Measurements from ENCODE around the gene FAM221B.

FAM221B gene

DNA sequence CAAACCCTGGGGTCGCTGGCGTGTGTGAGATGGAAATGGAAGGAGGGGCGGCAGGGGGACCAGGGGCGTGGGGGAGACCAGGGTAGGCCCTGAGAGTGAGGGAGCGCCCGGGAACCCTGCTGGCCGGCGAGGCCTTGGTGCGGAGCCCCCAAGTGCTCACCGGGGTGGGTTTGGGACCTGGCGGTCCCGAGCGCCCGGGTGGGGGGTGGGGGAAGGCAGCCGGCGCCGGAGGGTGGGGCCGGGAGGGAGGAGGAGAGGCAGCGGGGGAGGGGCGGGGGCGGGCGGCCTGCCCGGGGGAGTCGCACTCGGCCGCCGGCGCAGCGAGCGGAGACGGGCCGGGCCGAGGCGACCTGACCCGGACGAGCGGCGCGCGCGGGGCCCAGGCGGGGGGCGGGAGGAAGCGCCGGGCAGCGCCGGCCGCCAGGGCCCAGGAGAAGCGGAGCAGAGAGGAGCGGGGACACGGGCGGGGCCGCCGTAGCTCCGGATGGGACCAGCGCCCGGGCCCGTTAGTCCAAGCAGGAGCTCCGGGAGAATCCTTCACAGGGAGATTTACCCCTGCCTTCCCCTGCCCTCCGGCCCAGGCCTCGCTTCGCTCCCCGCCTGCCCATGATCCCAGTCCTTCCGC lies 37.1 kb downstream of the FAM221B start, which contains the start of gene NPR2:
Gene NPR2 (plus strand): TSS at position 295 of the 625 bp plus-strand sequence. CDS start 818 bp downstream, outside the sequence.
- DNase-seq (ENCODE audit: low spot score): no peak

DNA sequence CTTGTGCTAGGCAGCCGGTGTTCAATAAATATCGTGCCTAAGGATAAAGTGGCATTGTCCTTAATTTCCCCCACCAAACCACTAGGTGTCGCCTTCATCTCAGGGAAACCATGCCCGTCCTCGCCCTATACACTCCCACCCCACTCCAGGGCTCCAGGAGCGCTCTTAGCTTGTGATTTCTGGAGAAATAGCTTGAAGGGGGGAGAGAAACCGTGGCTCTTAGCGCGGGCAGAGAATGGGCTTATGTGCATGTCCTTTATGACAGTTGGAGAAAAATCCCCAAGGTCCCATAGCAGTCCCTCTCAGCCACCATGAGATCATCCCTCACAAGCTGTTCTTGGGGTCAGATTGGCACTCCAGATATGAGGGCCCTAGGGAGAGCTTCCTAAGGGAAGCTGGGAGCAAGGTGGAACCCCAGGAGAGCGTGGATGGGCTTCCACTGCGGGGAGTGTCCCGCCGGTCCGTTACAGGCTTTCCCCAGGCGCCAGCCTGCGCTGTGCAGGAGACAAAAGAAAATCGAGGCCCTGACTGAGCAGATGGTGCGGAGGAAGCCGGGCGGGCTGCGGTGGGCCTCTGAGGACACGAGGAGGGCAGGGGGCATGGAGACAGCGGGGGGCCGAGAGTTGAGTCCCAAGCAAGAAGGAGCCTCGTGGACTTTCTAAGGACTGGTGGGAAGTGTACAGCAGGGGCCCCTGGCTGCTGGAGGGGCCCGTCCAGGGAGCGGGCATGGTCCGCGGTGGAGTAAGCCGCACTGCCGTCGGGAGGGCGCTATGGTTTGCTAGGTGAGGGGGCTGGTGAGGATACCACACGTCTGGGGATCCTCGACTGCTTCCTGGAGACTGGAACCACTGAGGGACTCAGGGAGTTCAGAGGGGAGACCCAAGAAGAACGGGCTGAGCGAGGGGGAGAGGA lies 37.9 kb downstream of the FAM221B start:
- peak; percentile 78 for DNase-seq (ENCODE audit: low spot score)

DNA sequence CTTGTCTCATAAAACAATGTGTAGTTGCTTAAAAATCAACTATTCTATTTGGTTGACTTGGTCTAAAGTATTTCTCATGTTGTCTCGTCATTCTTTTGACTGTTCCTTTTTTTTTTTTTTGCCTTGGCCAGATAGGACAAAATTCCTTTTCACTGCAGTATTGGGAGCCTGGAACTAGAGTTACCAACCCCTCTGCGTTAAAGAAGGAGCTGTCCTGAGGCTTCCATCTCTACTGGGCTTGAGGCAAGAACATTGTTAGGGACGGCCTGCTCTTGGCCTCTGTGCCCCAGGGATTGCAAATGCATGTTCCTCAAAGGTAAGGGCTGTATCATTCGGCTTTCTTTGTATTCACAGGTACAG lies 38.5 kb downstream of the FAM221B start:
- no peak for DNase-seq (ENCODE audit: low spot score)

DNA sequence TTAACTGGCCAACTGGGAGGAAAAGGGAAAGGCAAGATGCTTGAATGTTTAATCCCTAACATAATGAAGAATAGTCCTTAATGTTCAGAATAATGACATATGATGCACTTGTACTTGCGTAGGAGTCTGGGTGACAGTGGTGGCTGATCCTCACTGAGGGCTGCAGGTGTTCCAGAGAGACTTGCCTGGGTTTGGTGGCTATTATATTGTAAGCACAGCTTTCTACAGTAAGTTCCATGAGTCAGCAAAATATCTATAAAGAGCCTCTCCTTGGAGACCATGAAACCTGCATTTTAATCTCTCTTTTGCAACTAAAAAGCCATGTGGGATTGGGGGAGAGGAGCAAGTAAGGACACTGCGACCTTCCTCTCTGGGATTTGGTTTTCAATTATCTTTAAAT lies 39.0 kb downstream of the FAM221B start:
- no peak for DNase-seq (ENCODE audit: low spot score)

DNA sequence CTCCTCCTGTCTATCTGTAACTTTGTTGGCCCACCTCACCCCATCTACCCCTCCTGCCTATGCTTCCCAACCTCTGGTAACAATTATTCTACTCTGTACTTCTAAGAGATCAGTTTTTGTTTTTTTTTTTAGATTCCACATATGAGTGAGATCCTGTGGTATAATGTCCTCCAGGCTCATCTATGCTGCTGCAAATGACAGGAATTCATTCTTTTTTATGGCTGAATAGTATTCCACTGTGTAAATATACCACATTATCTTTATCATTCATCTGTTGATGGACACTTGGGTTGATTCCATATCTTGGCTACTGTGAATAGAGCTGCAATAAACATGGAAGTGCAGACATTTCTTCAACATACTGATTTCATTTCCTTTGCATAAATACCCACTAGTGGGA lies 45.1 kb downstream of the FAM221B start:
- no peak for DNase-seq (ENCODE audit: low spot score)

DNA sequence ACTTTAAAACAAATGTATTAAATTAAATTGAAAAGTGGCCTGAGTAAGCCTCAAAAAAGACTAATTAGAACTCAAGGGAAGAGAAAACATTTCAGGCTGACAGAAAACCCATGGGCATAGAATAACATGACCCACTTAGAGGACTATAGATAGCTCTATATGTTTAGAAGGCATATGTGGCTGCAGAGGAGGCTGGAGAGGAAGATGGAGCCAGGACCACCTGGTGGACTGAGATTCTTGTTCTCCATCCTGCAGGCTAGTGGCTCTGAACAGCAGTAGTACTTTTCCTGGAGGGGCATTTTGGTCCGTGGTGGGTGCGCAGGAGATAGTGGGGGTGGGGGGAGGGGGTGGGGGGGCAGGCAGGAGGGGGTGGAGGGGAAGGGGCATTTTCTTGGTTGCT lies 47.5 kb downstream of the FAM221B start:
- no peak for DNase-seq (ENCODE audit: low spot score)

DNA sequence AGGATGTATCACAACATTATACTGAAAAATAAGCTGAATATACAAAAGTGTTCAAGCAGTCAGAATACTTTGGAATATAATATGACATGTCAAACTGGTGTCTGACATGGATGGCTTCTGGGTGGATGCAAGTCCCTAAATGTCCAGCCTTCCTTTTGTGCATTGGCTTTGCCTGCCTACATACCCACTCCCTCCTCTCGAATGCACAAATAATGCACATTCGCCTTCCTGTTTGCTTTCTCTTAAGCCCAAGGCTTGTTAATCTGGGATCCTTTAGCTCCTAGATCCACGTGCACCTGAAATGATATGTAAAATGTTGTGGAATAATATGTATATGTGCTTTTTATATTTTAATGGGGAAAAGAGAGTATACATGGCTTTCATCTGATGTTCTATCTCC lies 50.0 kb downstream of the FAM221B start:
- DNase-seq (ENCODE audit: low spot score): no peak

DNA sequence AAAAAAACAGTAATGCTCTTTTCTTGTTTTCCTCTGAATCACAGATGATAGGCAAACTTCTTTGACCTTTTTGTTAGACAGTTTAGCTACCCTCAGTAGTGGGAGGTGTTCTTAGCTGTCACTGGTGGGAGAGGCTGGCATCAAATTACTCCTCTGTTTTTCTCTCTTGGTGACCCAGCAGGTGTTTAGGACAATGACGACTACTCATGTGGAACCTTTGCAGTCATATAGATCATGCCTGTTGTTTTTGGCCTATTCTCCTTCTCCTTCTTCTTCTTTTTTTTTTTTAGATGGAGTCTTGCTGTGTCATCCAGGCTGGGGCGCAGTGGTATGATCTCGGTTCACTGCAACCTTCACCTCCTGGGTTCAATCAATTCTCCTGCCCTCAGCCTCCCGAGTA lies 52.5 kb downstream of the FAM221B start:
- no peak for DNase-seq (ENCODE audit: low spot score)

DNA sequence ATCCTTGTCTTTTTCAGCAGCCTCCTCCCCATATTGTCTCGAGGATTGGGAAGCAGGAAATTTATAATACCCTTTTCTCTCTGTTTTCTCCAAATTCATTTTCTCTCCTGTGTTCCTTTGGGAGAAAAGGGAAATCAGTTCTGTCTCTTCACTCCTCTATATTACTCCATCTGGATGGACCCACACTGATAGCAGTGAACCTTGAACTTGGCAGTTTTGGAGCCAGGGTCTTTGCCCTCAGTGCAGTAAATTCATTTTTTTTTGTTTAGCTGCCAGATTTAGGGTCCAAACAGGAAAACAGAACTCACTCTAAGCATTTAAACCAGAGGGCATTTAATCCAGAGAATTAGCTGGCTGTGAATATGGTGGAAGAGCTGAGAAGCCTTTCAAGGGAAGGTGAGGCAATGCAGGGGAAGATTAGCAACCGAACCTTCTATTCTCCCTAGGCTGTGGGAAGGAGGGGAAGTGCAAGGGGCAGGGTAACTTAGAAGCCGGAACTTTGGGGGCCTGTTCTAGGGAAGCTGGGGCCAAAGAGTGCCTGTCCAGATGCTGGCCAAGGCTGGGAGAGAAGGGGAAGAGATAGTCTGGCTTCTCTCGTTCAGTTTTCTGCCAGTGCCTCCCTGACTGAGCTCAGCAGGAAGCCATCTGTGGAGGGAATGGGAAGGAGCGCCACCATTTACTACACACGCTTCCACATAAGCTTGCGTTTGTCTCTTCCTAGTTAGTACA lies 53.5 kb downstream of the FAM221B start:
- DNase-seq (ENCODE audit: low spot score): no peak

DNA sequence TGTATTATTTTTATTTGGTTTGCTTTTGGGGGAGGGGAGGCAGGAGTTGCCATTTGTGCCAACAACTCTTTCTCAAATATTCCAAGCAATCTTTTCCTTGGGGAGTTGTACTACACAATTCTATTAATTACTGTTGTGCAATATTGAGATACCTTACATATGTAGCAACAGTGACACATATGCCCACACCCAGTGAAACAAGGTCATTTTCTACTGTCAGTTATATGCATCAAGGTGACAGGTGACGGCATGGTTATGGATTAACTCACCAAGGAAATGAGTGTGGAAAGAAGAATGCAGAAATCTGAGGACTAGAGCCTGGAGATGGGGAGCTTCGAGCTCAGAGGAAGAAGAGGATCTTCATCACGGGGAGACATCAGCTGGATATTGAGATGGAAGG lies 56.6 kb downstream of the FAM221B start:
- DNase-seq (ENCODE audit: low spot score): no peak

DNA sequence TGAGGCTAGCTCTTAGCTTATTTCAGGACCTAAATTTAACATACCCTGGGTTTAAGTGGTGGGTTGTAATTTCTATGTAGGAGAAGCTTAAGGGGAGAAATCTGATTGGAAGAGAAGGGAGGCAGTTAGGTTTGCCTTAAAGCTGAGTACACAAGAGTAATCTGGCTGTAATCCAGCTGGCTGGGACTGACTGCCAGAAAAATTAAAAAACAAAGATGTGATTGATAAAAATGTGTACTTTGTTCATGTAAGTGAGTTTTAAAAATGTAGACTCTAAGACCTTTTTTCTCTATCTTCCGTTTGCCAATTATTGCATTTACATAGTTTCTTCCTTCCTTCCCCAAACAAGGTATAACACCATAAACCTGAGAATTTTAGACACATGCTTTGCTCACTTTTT lies 57.0 kb downstream of the FAM221B start:
- no peak for DNase-seq (ENCODE audit: low spot score)

DNA sequence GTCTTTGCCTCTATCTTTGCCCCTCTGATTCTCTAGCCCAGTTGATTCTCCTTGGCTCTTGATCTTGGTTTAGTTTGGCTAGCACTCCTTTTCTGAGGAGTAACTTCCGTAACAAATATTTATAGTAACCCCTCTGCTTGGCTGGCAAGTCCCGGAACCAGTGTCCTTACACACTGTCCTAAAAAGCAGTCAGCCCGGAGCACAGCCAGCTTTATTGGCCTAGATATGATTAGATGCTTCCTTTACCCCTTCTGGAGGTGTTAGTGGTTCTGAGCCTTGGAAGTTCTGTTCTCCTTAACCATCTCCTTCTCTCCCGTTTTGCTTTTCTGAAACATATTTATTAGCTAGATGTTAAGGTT lies 57.5 kb downstream of the FAM221B start:
- DNase-seq (ENCODE audit: low spot score): no peak

DNA sequence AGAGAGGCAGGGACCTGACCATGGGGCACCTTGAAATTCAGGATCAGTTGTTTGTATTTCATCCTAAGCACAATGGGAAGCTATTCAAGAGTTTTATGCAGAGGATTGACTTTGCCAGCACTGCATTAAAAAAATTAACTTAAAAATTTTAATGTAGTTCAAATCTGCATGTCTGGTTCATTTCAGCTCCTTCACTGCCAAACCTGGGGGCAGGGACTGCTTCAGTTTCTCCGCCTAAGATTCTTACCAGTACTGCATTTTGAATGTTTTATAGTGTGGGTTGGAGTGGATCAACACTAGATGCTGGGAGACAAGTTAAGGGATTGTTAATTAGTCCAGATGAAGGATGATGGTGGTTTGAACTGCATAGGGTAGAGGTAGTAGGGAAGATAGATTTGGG lies 58.8 kb downstream of the FAM221B start:
- DNase-seq (ENCODE audit: low spot score): no peak

DNA sequence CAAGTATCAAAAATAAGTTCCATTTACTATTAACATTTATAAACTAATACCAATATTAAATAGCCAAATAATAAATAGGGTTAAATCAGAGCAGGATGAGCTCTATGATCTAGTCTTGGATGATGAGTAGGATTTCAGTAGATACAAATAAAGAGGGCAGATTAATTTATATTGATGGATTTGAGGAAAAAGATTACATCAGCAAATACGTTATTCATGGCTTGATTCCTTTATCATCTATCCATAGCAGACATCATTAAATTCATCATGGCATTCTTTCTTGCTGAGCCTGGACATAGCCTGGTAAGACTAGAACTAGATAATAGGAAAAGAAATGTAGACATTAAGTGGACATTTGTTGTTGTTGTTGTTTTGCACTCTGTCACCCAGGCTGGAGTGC lies 61.1 kb downstream of the FAM221B start:
- no peak for DNase-seq (ENCODE audit: low spot score)

DNA sequence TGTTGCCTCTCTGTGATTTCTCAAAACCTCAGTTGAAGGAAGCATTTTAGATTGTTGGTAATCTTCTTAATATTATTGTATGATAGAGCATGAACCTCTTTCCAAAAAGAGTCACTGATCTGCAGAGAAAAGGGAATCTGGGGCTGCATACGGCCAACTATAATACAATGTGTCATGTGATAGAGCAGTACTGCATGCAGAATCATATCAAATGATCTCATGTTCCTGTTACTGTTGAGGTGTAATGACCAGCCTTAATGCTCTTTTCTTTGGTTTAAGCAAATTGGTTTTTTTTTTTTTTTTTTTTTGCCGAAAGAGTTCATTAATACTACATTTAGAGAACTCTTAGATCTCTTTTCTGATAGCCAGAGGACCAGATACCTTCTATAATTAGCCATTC lies 61.5 kb downstream of the FAM221B start:
- DNase-seq (ENCODE audit: low spot score): no peak

Data from CD4-positive, alpha-beta T cell treated with Interleukin-2 at 100 ng/mL for 4 hours (primary cell).